Ishikawa (cell line): ENCODE results near the gene NEIL1.

Experiments
- CEBPB ChIP-seq: IDR thresholded peaks from 2 replicates; pipeline ENCODE4 v1.6.1; 2012
- CREB1 ChIP-seq: IDR thresholded peaks from 2 replicates; pipeline ENCODE4 v1.6.1; 2012; ENCODE audit warnings: low read depth
- EP300 ChIP-seq: IDR thresholded peaks from 2 replicates; pipeline ENCODE4 v1.6.1; 2012; ENCODE audit warnings: borderline replicate concordance
- FOXM1 ChIP-seq: IDR thresholded peaks from 2 replicates; pipeline ENCODE4 v1.6.1; 2012; ENCODE audit warnings: low read depth, borderline replicate concordance
- MAX ChIP-seq: IDR thresholded peaks from 2 replicates; pipeline ENCODE4 v1.6.1; 2012
- RAD21 ChIP-seq: IDR thresholded peaks from 2 replicates; pipeline ENCODE4 v1.6.1; 2012; ENCODE audit warnings: low read depth
- REST ChIP-seq: IDR thresholded peaks from 2 replicates; pipeline ENCODE4 v1.6.1; 2012; ENCODE audit warnings: low read depth, mild to moderate bottlenecking
- TAF1 ChIP-seq: IDR thresholded peaks from 2 replicates; pipeline ENCODE4 v1.6.1; 2012; ENCODE audit warnings: low read depth, mild to moderate bottlenecking
- USF1 ChIP-seq: IDR thresholded peaks from 2 replicates; pipeline ENCODE4 v1.6.1; 2012
- YY1 ChIP-seq: IDR thresholded peaks from 2 replicates; pipeline ENCODE4 v1.6.1; 2012; ENCODE audit warnings: low read depth
- ZBTB7A ChIP-seq: IDR thresholded peaks from 2 replicates; pipeline ENCODE4 v1.6.1; 2012; ENCODE audit warnings: low read depth

- no peak for TF ChIP-seq ZBTB7A
- TF ChIP-seq TAF1: no peak
- TF ChIP-seq FOXM1: no peak
- TF ChIP-seq EP300: no peak
- TF ChIP-seq CEBPB: no peak
- TF ChIP-seq MAX: no peak
- TF ChIP-seq RAD21: no peak
- TF ChIP-seq YY1: no peak
- TF ChIP-seq USF1: no peak
- TF ChIP-seq CREB1: no peak
- no peak for TF ChIP-seq REST
Measured at GRCh38 chr15:75327491-75327890, 19.3 kb upstream of the NEIL1 start.
